ENCODE measurements around the gene NUMA1.

The NUMA1 gene

GRCh38 chr11:72009156-72009555, 71.2 kb downstream of the NUMA1 start:
- Histone ChIP-seq H3K9me3 (ENCODE audit: control insufficient read depth in 2 of 2, low read length in 2 of 2) (no peaks in the 10 kb centered on the region), H3K36me3 (ENCODE audit: control insufficient read depth in 2 of 2, insufficient read depth in 2 of 2, low read length in 2 of 2) (peaks cover 95 to 96% of the 10 kb centered on the region in 2 donors), H3K4me1 (ENCODE audit: control insufficient read depth in 2 of 2, insufficient read depth in 2 of 2, low read length in 2 of 2) (no peaks in the 10 kb centered on the region), H3K9ac (ENCODE audit: low read depth in 1 of 2, low read length in 2 of 2) (no peak overlapping the region), H3K27ac (ENCODE audit: low read depth in 2 of 2, low read length in 2 of 2) (no peak overlapping the region), H3K27me3 (ENCODE audit: control insufficient read depth in 2 of 2, insufficient read depth in 2 of 2, low read length in 2 of 2) (no peaks in the 10 kb centered on the region), H3K4me3 (ENCODE audit: low read length in 2 of 2) (no peak overlapping the region)

GRCh38 chr11:72008728-72009127, 71.6 kb downstream of the NUMA1 start:
- Histone ChIP-seq H3K36me3 (ENCODE audit: control insufficient read depth in 2 of 2, insufficient read depth in 2 of 2, low read length in 2 of 2) (peaks cover 95 to 96% of the 10 kb centered on the region in 2 donors), H3K9ac (ENCODE audit: low read depth in 1 of 2, low read length in 2 of 2) (no peak overlapping the region), H3K27me3 (ENCODE audit: control insufficient read depth in 2 of 2, insufficient read depth in 2 of 2, low read length in 2 of 2) (no peaks in the 10 kb centered on the region), H3K9me3 (ENCODE audit: control insufficient read depth in 2 of 2, low read length in 2 of 2) (no peaks in the 10 kb centered on the region), H3K4me3 (ENCODE audit: low read length in 2 of 2) (no peak overlapping the region), H3K4me1 (ENCODE audit: control insufficient read depth in 2 of 2, insufficient read depth in 2 of 2, low read length in 2 of 2) (no peaks in the 10 kb centered on the region), H3K27ac (ENCODE audit: low read depth in 2 of 2, low read length in 2 of 2) (no peak overlapping the region)

- H3K27me3 ChIP-seq (ENCODE audit: control insufficient read depth in 2 of 2, insufficient read depth in 2 of 2, low read length in 2 of 2) = no peaks in the 10 kb centered on the region
- no peak overlapping the region for H3K4me3 ChIP-seq (ENCODE audit: low read length in 2 of 2)
- no peak overlapping the region for H3K9ac ChIP-seq (ENCODE audit: low read depth in 1 of 2, low read length in 2 of 2)
- H3K36me3 ChIP-seq (ENCODE audit: control insufficient read depth in 2 of 2, insufficient read depth in 2 of 2, low read length in 2 of 2) = peaks cover 95 to 96% of the 10 kb centered on the region in 2 donors
- H3K27ac ChIP-seq (ENCODE audit: low read depth in 2 of 2, low read length in 2 of 2) = no peak overlapping the region
- no peaks in the 10 kb centered on the region for H3K4me1 ChIP-seq (ENCODE audit: control insufficient read depth in 2 of 2, insufficient read depth in 2 of 2, low read length in 2 of 2)
- no peaks in the 10 kb centered on the region for H3K9me3 ChIP-seq (ENCODE audit: control insufficient read depth in 2 of 2, low read length in 2 of 2)
Measured at GRCh38 chr11:72007587-72007986, 72.8 kb downstream of the NUMA1 start.

- no peaks in the 10 kb centered on the region for H3K9me3 ChIP-seq (ENCODE audit: control insufficient read depth in 2 of 2, low read length in 2 of 2)
- H3K4me1 ChIP-seq (ENCODE audit: control insufficient read depth in 2 of 2, insufficient read depth in 2 of 2, low read length in 2 of 2) = no peaks in the 10 kb centered on the region
- peaks cover 95 to 96% of the 10 kb centered on the region in 2 donors for H3K36me3 ChIP-seq (ENCODE audit: control insufficient read depth in 2 of 2, insufficient read depth in 2 of 2, low read length in 2 of 2)
- H3K9ac ChIP-seq (ENCODE audit: low read depth in 1 of 2, low read length in 2 of 2) = no peak overlapping the region
- no peak overlapping the region for H3K4me3 ChIP-seq (ENCODE audit: low read length in 2 of 2)
- no peak overlapping the region for H3K27ac ChIP-seq (ENCODE audit: low read depth in 2 of 2, low read length in 2 of 2)
- no peaks in the 10 kb centered on the region for H3K27me3 ChIP-seq (ENCODE audit: control insufficient read depth in 2 of 2, insufficient read depth in 2 of 2, low read length in 2 of 2)
Measured at GRCh38 chr11:72007089-72007476, 73.3 kb downstream of the NUMA1 start.

- peaks cover 96% of the 10 kb centered on the region in 2 donors for H3K36me3 ChIP-seq (ENCODE audit: control insufficient read depth in 2 of 2, insufficient read depth in 2 of 2, low read length in 2 of 2)
- no peak overlapping the region for H3K9ac ChIP-seq (ENCODE audit: low read depth in 1 of 2, low read length in 2 of 2)
- H3K4me3 ChIP-seq (ENCODE audit: low read length in 2 of 2) = no peak overlapping the region
- no peaks in the 10 kb centered on the region for H3K9me3 ChIP-seq (ENCODE audit: control insufficient read depth in 2 of 2, low read length in 2 of 2)
- no peaks in the 10 kb centered on the region for H3K4me1 ChIP-seq (ENCODE audit: control insufficient read depth in 2 of 2, insufficient read depth in 2 of 2, low read length in 2 of 2)
- no peaks in the 10 kb centered on the region for H3K27me3 ChIP-seq (ENCODE audit: control insufficient read depth in 2 of 2, insufficient read depth in 2 of 2, low read length in 2 of 2)
- H3K27ac ChIP-seq (ENCODE audit: low read depth in 2 of 2, low read length in 2 of 2) = no peak overlapping the region
Measured at GRCh38 chr11:72006309-72007088, 73.8 kb downstream of the NUMA1 start.

- Histone ChIP-seq H3K9ac (ENCODE audit: low read depth in 1 of 2, low read length in 2 of 2) (no peak overlapping the region), H3K4me3 (ENCODE audit: low read length in 2 of 2) (no peak overlapping the region), H3K27me3 (ENCODE audit: control insufficient read depth in 2 of 2, insufficient read depth in 2 of 2, low read length in 2 of 2) (no peaks in the 10 kb centered on the region), H3K9me3 (ENCODE audit: control insufficient read depth in 2 of 2, low read length in 2 of 2) (no peaks in the 10 kb centered on the region), H3K27ac (ENCODE audit: low read depth in 2 of 2, low read length in 2 of 2) (no peak overlapping the region), H3K4me1 (ENCODE audit: control insufficient read depth in 2 of 2, insufficient read depth in 2 of 2, low read length in 2 of 2) (no peaks in the 10 kb centered on the region), H3K36me3 (ENCODE audit: control insufficient read depth in 2 of 2, insufficient read depth in 2 of 2, low read length in 2 of 2) (peaks cover 87 to 89% of the 10 kb centered on the region in 2 donors)
Measured at GRCh38 chr11:72005347-72006260, 74.7 kb downstream of the NUMA1 start.

- Histone ChIP-seq H3K27ac (ENCODE audit: low read depth in 2 of 2, low read length in 2 of 2) (no peak overlapping the region), H3K36me3 (ENCODE audit: control insufficient read depth in 2 of 2, insufficient read depth in 2 of 2, low read length in 2 of 2) (peaks cover 80 to 81% of the 10 kb centered on the region in 2 donors), H3K27me3 (ENCODE audit: control insufficient read depth in 2 of 2, insufficient read depth in 2 of 2, low read length in 2 of 2) (no peaks in the 10 kb centered on the region), H3K4me3 (ENCODE audit: low read length in 2 of 2) (no peak overlapping the region), H3K9me3 (ENCODE audit: control insufficient read depth in 2 of 2, low read length in 2 of 2) (no peaks in the 10 kb centered on the region), H3K4me1 (ENCODE audit: control insufficient read depth in 2 of 2, insufficient read depth in 2 of 2, low read length in 2 of 2) (peaks cover 4 to 7% of the 10 kb centered on the region in 2 donors), H3K9ac (ENCODE audit: low read depth in 1 of 2, low read length in 2 of 2) (no peak overlapping the region)
Measured at GRCh38 chr11:72004515-72005346, 75.6 kb downstream of the NUMA1 start.

- H3K36me3 ChIP-seq (ENCODE audit: control insufficient read depth in 2 of 2, insufficient read depth in 2 of 2, low read length in 2 of 2) = peaks cover 71 to 73% of the 10 kb centered on the region in 2 donors
Measured at GRCh38 chr11:72003776-72004171, 76.6 kb downstream of the NUMA1 start.

GRCh38 chr11:72002841-72003775, 77.2 kb downstream of the NUMA1 start:
- Histone ChIP-seq H3K27me3 (ENCODE audit: control insufficient read depth in 2 of 2, insufficient read depth in 2 of 2, low read length in 2 of 2) (no peaks in the 10 kb centered on the region), H3K9me3 (ENCODE audit: control insufficient read depth in 2 of 2, low read length in 2 of 2) (no peaks in the 10 kb centered on the region), H3K4me3 (ENCODE audit: low read length in 2 of 2) (no peak overlapping the region), H3K36me3 (ENCODE audit: control insufficient read depth in 2 of 2, insufficient read depth in 2 of 2, low read length in 2 of 2) (peaks cover 64 to 66% of the 10 kb centered on the region in 2 donors), H3K9ac (ENCODE audit: low read depth in 1 of 2, low read length in 2 of 2) (no peak overlapping the region), H3K27ac (ENCODE audit: low read depth in 2 of 2, low read length in 2 of 2) (no peak overlapping the region), H3K4me1 (ENCODE audit: control insufficient read depth in 2 of 2, insufficient read depth in 2 of 2, low read length in 2 of 2) (peaks cover 7 to 11% of the 10 kb centered on the region in 2 donors)

More at GRCh38 chr11:72003776-72004171, 76.6 kb downstream of the NUMA1 start:
- Histone ChIP-seq H3K27me3 (ENCODE audit: control insufficient read depth in 2 of 2, insufficient read depth in 2 of 2, low read length in 2 of 2) (no peaks in the 10 kb centered on the region), H3K9ac (ENCODE audit: low read depth in 1 of 2, low read length in 2 of 2) (no peak overlapping the region), H3K4me1 (ENCODE audit: control insufficient read depth in 2 of 2, insufficient read depth in 2 of 2, low read length in 2 of 2) (peaks cover 7 to 11% of the 10 kb centered on the region in 2 donors), H3K9me3 (ENCODE audit: control insufficient read depth in 2 of 2, low read length in 2 of 2) (no peaks in the 10 kb centered on the region), H3K4me3 (ENCODE audit: low read length in 2 of 2) (no peak overlapping the region), H3K27ac (ENCODE audit: low read depth in 2 of 2, low read length in 2 of 2) (no peak overlapping the region)
